H7 (cell line): ENCODE data around the gene TMEM229A. TPM values are rescaled to one million over a fixed set of nuclear protein-coding genes. Genes with fewer than 3 reads are reported as not detected.
"Not testable (repeated sequence)": the region's sequence is repeated elsewhere in the genome, so short reads cannot be mapped to it uniquely, and the experiment has no call there.

Source experiments
- DNase-seq: peaks from one replicate; pipeline ENCODE4 v3.0.0; 2012
- H3K27me3 ChIP-seq: 2 replicates; pipeline ENCODE4 v1.6.0; 2011; ENCODE audit warnings: mild to moderate bottlenecking, low read length; ENCODE audit not compliant: control insufficient read depth, insufficient read depth
- H3K36me3 ChIP-seq: replicated peaks from 2 replicates; pipeline ENCODE4 v1.5.1; 2011; ENCODE audit warnings: low read length; ENCODE audit not compliant: control insufficient read depth, insufficient read depth
- H3K4me3 ChIP-seq: 2 replicates; pipeline ENCODE4 v1.5.1; 2011; ENCODE audit warnings: low read depth, mild to moderate bottlenecking, control low read depth, low read length, moderate library complexity; ENCODE audit not compliant: insufficient read depth
- total RNA-seq: library from RNA; depleted of rRNA; stranded (reverse); fragments of >200 nt; shearing (Covaris generic); gene quantifications from 2 replicates; pipeline ENCODE4 v1.2.3, GENCODE V29; 2014; rRNA removed

TMEM229A gene
- total RNA-seq: 0.15 and 0.42 TPM in 2 replicates

GRCh38 chr7:124032369-124033094 lies at the start of gene TMEM229A:
TMEM229A (minus strand) TSS chr7:124033067; CDS start chr7:124033003, 64 bp downstream.
- Histone ChIP-seq H3K27me3 (peaks cover 34% of the 10 kb centered on the region), H3K36me3 (no peaks in the 10 kb centered on the region), H3K4me3 (peak within 1 kb of the TSS; percentile 62)
- peak; percentile 79 for DNase-seq

GRCh38 chr7:124082234-124082633 lies 49.4 kb upstream of the TMEM229A start:
- DNase-seq, H3K4me3 ChIP-seq, H3K36me3 ChIP-seq, H3K27me3 ChIP-seq: not testable (repeated sequence)

DNA sequence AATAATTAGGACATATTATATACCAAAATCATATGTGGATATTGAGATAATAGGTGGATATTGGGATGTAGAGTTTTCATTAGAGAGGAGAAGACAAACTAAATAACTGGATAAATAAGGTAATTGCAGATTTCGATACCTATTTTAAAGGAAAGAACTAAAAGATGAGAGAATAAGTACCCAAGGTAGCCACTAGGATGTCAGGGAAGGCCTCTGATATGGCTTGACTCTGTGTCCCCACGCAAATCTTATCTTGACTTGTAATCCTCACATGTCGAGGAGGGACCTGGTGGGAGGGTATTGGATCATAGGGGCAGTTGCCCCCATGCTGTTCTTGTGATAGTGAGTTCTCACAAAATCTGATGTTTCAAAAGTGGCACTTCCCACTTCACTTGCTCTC lies 44.7 kb upstream of the TMEM229A start:
- DNase-seq: no peak
- no peaks in the 10 kb centered on the region for H3K27me3 ChIP-seq
- H3K4me3 ChIP-seq: no peak overlapping the region
- H3K36me3 ChIP-seq: no peaks in the 10 kb centered on the region

DNA sequence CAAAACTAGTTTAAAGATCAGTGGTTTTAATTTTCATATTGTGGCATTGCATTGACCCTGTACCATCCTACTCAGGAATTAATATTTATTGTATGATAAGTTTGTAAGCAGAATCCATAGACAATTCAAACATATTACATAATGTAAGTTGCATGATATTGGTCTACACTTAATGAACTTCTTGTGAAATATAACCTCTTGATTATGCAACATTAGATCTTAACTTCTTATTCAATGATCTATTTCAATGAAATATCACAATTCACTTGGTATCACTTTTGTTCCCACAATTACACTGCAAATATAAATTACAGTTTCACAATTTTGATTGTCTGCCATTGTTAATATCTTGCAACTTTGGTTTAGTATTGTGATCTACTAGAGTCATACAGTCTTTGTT lies 44.0 kb upstream of the TMEM229A start:
- no peaks in the 10 kb centered on the region for H3K36me3 ChIP-seq
- no peaks in the 10 kb centered on the region for H3K27me3 ChIP-seq
- no peak overlapping the region for H3K4me3 ChIP-seq
- DNase-seq: no peak

DNA sequence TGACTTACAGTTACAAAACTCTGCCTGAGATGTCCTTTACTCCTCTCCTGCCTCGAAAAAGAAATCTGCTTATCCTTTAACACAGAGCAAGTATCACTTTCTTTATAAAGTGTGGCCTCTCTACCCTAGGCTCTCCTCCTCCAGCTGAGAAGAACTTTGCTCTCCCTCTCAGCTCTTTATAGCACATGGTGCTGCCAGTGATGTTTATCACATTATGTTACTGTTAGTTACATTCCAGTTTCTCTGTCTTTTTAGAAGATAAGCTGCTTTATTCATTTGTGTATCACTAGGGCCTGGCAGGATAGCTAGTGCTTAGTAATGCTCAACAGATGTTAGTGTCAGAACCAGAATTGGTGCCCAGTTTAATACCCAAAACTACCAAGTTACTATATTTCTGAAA lies 41.1 kb upstream of the TMEM229A start:
- no peaks in the 10 kb centered on the region for H3K27me3 ChIP-seq

GRCh38 chr7:124073310-124073645 lies 40.4 kb upstream of the TMEM229A start:
- Histone ChIP-seq H3K36me3 (no peaks in the 10 kb centered on the region), H3K27me3 (no peaks in the 10 kb centered on the region), H3K4me3 (no peak overlapping the region)
- DNase-seq: no peak

More for the DNA sequence above, 41.1 kb upstream of the TMEM229A start:
- DNase-seq: no peak
- Histone ChIP-seq H3K4me3 (no peak overlapping the region), H3K36me3 (no peaks in the 10 kb centered on the region)

DNA sequence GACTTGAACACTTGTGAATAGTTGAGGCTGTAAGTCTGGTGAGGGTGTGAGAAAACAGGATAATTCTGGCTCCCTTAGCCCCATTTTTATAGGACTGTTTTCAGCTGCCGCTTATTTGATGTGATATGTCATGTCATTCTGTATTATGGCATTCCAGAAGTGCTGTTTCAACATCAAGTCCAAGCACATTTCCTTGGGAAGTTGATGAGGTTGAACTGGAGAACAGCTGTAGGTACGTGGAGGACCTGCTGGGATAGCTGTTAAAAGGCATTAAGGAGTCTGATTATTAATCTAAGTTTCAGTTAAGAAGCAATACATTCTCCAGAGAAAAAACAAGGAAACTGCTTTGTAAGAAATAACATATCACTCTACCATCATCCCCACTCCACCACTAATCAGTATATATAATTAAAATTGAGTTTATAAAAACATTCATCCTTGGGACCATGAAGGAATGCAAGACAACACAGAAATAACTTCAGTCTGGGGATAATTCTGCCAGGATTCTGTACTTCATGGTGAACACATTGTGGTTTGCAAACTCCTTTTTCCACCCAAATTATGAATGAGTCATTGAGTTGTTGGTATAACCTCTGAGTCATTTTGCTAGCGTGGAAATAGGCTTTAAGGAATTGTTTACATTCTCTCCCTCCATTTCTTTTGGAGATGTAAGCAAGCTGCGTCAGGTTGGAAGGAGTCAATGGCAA lies 39.9 kb upstream of the TMEM229A start:
- Histone ChIP-seq H3K4me3 (no peak overlapping the region), H3K36me3 (no peaks in the 10 kb centered on the region), H3K27me3 (no peaks in the 10 kb centered on the region)
- no peak for DNase-seq

DNA sequence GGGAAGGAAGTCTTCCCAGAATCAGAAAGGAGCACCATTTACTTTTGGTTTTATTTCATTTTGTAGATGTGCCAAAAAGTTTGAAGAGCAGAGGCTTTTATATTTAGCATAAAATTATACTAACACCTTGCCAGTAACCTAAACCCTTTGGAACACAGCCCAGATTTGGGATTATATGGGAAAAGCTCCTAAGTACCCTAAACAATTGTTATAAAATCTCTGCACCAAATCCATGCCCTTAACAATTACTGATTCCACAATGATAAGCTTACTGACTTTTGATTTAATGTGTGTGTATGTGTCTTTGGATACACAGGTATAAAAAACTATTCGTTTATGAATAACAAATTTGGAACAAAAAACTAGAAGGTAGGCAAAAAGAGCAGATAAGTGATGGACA lies 39.0 kb upstream of the TMEM229A start:
- Histone ChIP-seq H3K4me3 (no peak overlapping the region), H3K36me3 (no peaks in the 10 kb centered on the region), H3K27me3 (no peaks in the 10 kb centered on the region)
- no peak for DNase-seq

DNA sequence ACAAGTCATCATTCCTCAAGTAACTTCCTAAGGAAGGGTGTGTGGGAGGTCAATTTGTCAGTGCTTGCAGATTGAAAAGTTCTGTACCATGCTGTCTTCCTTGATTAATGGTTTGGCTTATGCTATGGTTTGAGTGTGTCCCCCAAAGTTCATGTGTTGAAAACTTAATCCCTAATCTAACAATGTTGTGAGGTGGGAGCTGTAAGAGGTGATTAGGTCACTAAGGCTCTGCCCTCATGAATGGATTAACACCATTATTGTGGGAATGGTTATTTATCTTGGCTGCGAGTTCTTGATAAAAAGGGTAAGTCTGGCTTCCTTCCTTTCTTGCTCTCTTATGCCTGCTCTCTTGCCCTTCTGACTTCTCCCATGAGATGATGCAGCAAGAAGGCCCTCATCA lies 29.3 kb upstream of the TMEM229A start:
- no peaks in the 10 kb centered on the region for H3K36me3 ChIP-seq
- no peak for DNase-seq
- no peaks in the 10 kb centered on the region for H3K27me3 ChIP-seq
- H3K4me3 ChIP-seq: no peak overlapping the region

DNA sequence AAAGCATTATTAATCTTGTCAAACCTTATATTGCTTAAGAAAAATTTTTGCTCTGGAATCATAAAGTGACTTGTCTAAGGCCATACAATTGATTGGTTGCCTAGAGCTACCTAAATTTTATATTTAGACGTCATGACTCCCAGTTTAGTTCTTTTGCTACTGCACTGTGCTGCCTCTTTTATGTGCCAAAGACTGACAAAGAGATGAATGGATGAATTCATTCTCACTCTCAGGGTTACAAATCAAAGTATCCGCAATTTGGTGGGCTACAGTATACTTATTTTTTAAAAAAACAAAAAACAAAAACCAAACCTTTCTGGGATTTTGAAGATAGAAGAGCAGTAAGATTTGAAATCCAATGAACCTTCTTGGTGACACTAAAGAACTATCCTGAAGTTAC lies 27.7 kb upstream of the TMEM229A start:
- H3K27me3 ChIP-seq: no peaks in the 10 kb centered on the region
- H3K4me3 ChIP-seq: no peak overlapping the region
- no peak for DNase-seq
- H3K36me3 ChIP-seq: no peaks in the 10 kb centered on the region

- Histone ChIP-seq H3K4me3 (no peak overlapping the region), H3K27me3 (no peaks in the 10 kb centered on the region), H3K36me3 (no peaks in the 10 kb centered on the region)
- DNase-seq: no peak
These were observed 26.5 kb upstream of the TMEM229A start for GRCh38 chr7:124059375-124059774.

DNA sequence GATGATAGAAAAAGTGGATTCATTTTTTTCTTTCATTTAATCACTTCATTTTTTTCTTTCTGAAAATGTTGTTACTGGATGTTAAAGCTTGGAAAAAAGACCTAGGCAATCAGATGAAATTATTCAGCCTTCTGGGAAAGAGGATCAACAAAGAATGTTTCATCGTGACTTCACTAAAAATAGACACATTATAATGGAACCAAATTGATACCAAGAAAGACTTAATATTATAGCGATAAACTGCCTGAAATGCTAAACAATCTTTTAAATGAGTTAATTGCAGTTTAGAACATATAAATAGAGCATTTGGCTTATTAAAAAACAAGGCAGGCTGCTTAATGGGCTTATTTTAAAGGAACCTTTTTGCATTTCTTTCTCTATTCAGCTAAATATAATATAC lies 25.6 kb upstream of the TMEM229A start:
- Histone ChIP-seq H3K27me3 (no peaks in the 10 kb centered on the region), H3K4me3 (no peak overlapping the region), H3K36me3 (no peaks in the 10 kb centered on the region)
- no peak for DNase-seq

- H3K27me3 ChIP-seq: no peaks in the 10 kb centered on the region
These were observed 25.0 kb upstream of the TMEM229A start for GRCh38 chr7:124057872-124058271.

DNA sequence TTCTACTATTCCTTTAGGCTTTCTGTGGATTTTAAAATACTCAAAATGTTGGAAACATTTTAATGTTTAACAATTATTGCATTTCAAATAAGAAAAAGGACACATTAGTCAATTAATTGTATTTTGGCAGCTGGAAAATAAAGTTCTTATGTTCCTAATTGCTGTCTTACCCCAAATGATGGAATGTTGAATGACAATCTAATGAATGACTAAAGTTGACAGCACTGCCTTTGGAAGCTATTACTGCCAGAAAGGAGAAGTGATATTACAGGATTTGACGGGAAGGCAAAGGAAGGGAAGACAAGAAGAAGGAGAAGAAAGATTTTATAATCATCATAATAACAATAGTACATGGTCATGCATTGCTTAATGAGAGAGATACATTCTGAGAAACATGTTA lies 23.4 kb upstream of the TMEM229A start:
- H3K36me3 ChIP-seq: no peaks in the 10 kb centered on the region
- H3K4me3 ChIP-seq: no peak overlapping the region
- no peak for DNase-seq
- no peaks in the 10 kb centered on the region for H3K27me3 ChIP-seq

More at GRCh38 chr7:124057872-124058271, 25.0 kb upstream of the TMEM229A start:
- Histone ChIP-seq H3K36me3 (no peaks in the 10 kb centered on the region), H3K4me3 (no peak overlapping the region)
- DNase-seq: no peak

DNA sequence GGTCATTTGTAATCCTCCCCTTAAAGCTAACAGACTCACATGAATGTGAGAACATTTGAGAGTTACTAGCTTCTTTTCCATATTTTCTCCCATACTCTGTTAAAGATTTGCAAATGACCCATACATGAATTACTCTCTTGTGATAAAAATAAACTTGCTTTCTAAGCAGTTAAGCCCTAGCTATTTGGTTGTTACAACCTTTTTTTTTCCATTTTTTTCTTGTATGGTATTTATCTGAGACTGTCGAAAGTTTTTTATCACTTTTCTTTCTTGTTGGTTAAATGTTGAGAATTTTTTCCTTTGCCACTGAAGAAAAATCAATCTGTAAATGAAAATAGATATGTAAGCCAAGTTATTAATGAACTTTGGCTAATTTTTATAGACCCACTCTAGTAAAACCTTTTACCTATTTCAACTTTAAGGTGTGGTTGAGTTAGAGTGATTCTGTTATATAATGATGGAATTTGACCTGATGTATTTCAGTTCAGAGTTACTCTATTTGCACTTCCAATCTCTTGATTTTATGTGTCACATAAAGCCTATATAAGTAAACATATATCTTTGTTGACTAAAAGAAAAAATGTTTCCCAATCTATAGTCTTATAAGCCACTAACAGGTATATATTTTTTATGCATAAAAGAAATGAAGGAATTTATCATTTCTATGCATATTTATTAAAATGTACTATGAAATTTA lies 19.0 kb upstream of the TMEM229A start:
- no peaks in the 10 kb centered on the region for H3K36me3 ChIP-seq
- no peak for DNase-seq
- no peaks in the 10 kb centered on the region for H3K27me3 ChIP-seq
- H3K4me3 ChIP-seq: no peak overlapping the region
